Brain microvascular endothelial cell (primary cell): ENCODE results near the gene QSOX1.

Experiments used
- DNase-seq: peaks from one replicate; pipeline ENCODE4 v3.0.0-alpha.2; 2020
- H3K27ac ChIP-seq: fragments of 250-450 bp; sonication (Bioruptor Pico); 2 replicates; pipeline ENCODE4 v1.5.1; 2020; ENCODE audit warnings: mild to moderate bottlenecking, moderate library complexity
- H3K27me3 ChIP-seq: fragments of 250-450 bp; sonication (Bioruptor Pico); replicated peaks from 2 replicates; pipeline ENCODE4 v1.5.1; 2020; ENCODE audit warnings: mild to moderate bottlenecking
- H3K36me3 ChIP-seq: fragments of 250-450 bp; sonication (Bioruptor Pico); replicated peaks from 2 replicates; pipeline ENCODE4 v1.5.1; 2020; ENCODE audit warnings: mild to moderate bottlenecking
- H3K4me3 ChIP-seq: 2 replicates; pipeline ENCODE4 v1.5.1; 2011; ENCODE audit warnings: low read depth, mild to moderate bottlenecking, control low read depth, low read length, moderate library complexity
- CTCF ChIP-seq: IDR thresholded peaks from 2 replicates; pipeline ENCODE4 v1.5.1; 2011; ENCODE audit warnings: low read depth, mild to moderate bottlenecking, moderate library complexity, low read length, control low read depth, inconsistent platforms; ENCODE audit errors: missing control alignments
- in situ Hi-C: cut with HindIII; loops from 2 replicates; pipeline ENCODE4 v1.10.0; 2017; ENCODE audit warnings: low sequenced_read_pairs, low pct_ligation_motif_present

The QSOX1 gene

GRCh38 chr1:180116964-180117763 is 37.5 kb upstream of the QSOX1 start:
- DNase-seq, result peak; percentile 40
- Histone ChIP-seq H3K27me3 (no peaks in the 10 kb centered on the region), H3K36me3 (no peaks in the 10 kb centered on the region), H3K27ac (peak overlapping the region; percentile 63), H3K4me3 (no peak overlapping the region)
- TF ChIP-seq CTCF, result no peak
- in situ Hi-C loops, result no loop called here

GRCh38 chr1:180117764-180118116 is 36.9 kb upstream of the QSOX1 start:
- in situ Hi-C loops, result no loop called here
- peak; percentile 68 for DNase-seq
- no peak overlapping the region for H3K4me3 ChIP-seq
- H3K36me3 ChIP-seq, result no peaks in the 10 kb centered on the region
- peak overlapping the region; percentile 63 for H3K27ac ChIP-seq
- no peaks in the 10 kb centered on the region for H3K27me3 ChIP-seq
- TF ChIP-seq CTCF, result no peak

- in situ Hi-C loops, result no loop called here
- no peak for TF ChIP-seq CTCF
- H3K36me3 ChIP-seq, result no peaks in the 10 kb centered on the region
- no peak overlapping the region for H3K27ac ChIP-seq
- DNase-seq, result no peak
- H3K27me3 ChIP-seq, result no peaks in the 10 kb centered on the region
- H3K4me3 ChIP-seq, result no peak overlapping the region
Measured at GRCh38 chr1:180119837-180120236, 34.8 kb upstream of the QSOX1 start.

GRCh38 chr1:180123463-180123936 is 31.2 kb upstream of the QSOX1 start:
- no peaks in the 10 kb centered on the region for H3K36me3 ChIP-seq
- no peaks in the 10 kb centered on the region for H3K27me3 ChIP-seq
- DNase-seq, result no peak
- in situ Hi-C loops, result no loop called here
- H3K27ac ChIP-seq, result no peak overlapping the region
- H3K4me3 ChIP-seq, result no peak overlapping the region
- no peak for TF ChIP-seq CTCF

GRCh38 chr1:180130651-180131050 is 24.0 kb upstream of the QSOX1 start:
- no peak overlapping the region for H3K27ac ChIP-seq
- no peaks in the 10 kb centered on the region for H3K27me3 ChIP-seq
- in situ Hi-C loops, result no loop called here
- TF ChIP-seq CTCF, result no peak
- no peaks in the 10 kb centered on the region for H3K36me3 ChIP-seq
- no peak for DNase-seq
- H3K4me3 ChIP-seq, result no peak overlapping the region

GRCh38 chr1:180131510-180131909 is 23.2 kb upstream of the QSOX1 start:
- no peak for TF ChIP-seq CTCF
- peak overlapping the region; percentile 23 for H3K27ac ChIP-seq
- no peak overlapping the region for H3K4me3 ChIP-seq
- peak; percentile 95 for DNase-seq
- H3K27me3 ChIP-seq, result no peaks in the 10 kb centered on the region
- H3K36me3 ChIP-seq, result no peaks in the 10 kb centered on the region
- in situ Hi-C loops, result no loop called here
